ENCODE results near the gene PEX11B.
A peak's percentile ranks its signal among the peaks of the same experiment; 100 is the strongest.

The PEX11B gene

GRCh38 chr1:145886816-145887215 is 31.7 kb downstream of the PEX11B start:
- DNase-seq (ENCODE audit: insufficient read length, low spot score) (no peak), FAIRE-seq (no peak)
- no peak for TF ChIP-seq CTCF (IDR thresholded peaks at IDR 0.05; ENCODE audit: insufficient read depth, missing control alignments)

GRCh38 chr1:145886390-145886789 is 32.1 kb downstream of the PEX11B start:
- no peak for TF ChIP-seq CTCF (IDR thresholded peaks at IDR 0.05; ENCODE audit: insufficient read depth, missing control alignments)
- FAIRE-seq (no peak), DNase-seq (ENCODE audit: insufficient read length, low spot score) (no peak)

- DNase-seq (ENCODE audit: insufficient read length, low spot score) (peak; percentile 99), FAIRE-seq (no peak)
- TF ChIP-seq CTCF (IDR thresholded peaks at IDR 0.05; ENCODE audit: insufficient read depth, missing control alignments): no peak
These were observed 32.7 kb downstream of the PEX11B start, which contains the start of gene ANKRD35 for GRCh38 chr1:145885738-145886287. Gene ANKRD35 (minus strand): TSS chr1:145885866. CDS start chr1:145885758, 108 bp downstream.

GRCh38 chr1:145884675-145885074 is 33.8 kb downstream of the PEX11B start:
- no peak for FAIRE-seq

GRCh38 chr1:145879775-145880174 is 38.7 kb downstream of the PEX11B start:
- DNase-seq (ENCODE audit: insufficient read length, low spot score) (no peak), FAIRE-seq (no peak)
- no peak for TF ChIP-seq CTCF (IDR thresholded peaks at IDR 0.05; ENCODE audit: insufficient read depth, missing control alignments)

More at GRCh38 chr1:145884675-145885074, 33.8 kb downstream of the PEX11B start:
- no peak for TF ChIP-seq CTCF (IDR thresholded peaks at IDR 0.05; ENCODE audit: insufficient read depth, missing control alignments)
- no peak for DNase-seq (ENCODE audit: insufficient read length, low spot score)

GRCh38 chr1:145878724-145879123 is 39.8 kb downstream of the PEX11B start:
- no peak for FAIRE-seq
- DNase-seq (ENCODE audit: insufficient read length, low spot score): no peak
- TF ChIP-seq CTCF (IDR thresholded peaks at IDR 0.05; ENCODE audit: insufficient read depth, missing control alignments): no peak

GRCh38 chr1:145877923-145878486 is 40.5 kb downstream of the PEX11B start:
- no peak for DNase-seq (ENCODE audit: insufficient read length, low spot score)
- no peak for TF ChIP-seq CTCF (IDR thresholded peaks at IDR 0.05; ENCODE audit: insufficient read depth, missing control alignments)

More at GRCh38 chr1:145877923-145878486, 40.5 kb downstream of the PEX11B start:
- FAIRE-seq: no peak

Measured in D721Med (cell line).